ENCODE measurements around the gene PCLO. TPM values are rescaled to one million over a fixed set of nuclear protein-coding genes. Genes with fewer than 3 reads are reported as not detected.

PCLO gene
- total RNA-seq, 1 experiment from 2014 or later: 3.1 TPM

DNA sequence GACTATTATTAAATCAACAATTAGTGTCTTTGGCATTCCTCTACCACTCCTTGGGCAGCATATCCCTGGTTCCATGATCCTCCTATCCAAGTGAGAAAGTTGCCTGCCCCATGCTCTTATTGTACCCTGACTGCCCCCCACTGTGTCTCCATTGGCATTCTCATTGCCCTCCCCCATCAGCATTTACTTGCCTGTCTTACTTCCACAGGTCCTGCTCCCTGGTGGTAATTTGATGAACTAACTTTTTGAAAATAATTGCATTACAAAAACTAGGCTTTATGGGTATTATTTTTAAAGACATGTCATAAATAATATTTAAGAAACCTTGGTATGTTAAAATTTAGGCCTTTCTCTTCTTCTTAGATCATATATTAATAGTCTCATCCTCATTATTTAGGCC is 346.4 kb downstream of the PCLO start:
- Histone ChIP-seq H3K79me2 (ENCODE audit: insufficient read depth, low read length) (no peaks in the 10 kb centered on the region), H3K9me3 (ENCODE audit: control insufficient read depth, low read depth, low read length) (no peaks in the 10 kb centered on the region), H2BK120ac (ENCODE audit: low read depth, low read length, poor library complexity, severe bottlenecking) (no peak overlapping the region), H4K8ac (replicated peaks; ENCODE audit: insufficient read length, low read depth, low read length) (no peak overlapping the region), H3K14ac (ENCODE audit: insufficient read depth, low read length) (no peak overlapping the region), H2BK20ac (ENCODE audit: low read depth, low read length, poor library complexity, severe bottlenecking) (no peak overlapping the region), H2BK15ac (ENCODE audit: low read depth, low read length) (no peak overlapping the region), H3K56ac (ENCODE audit: insufficient read length, low read depth, low read length) (no peak overlapping the region), H2BK5ac (ENCODE audit: insufficient read length, low read length) (no peak overlapping the region), H3K4me1 (ENCODE audit: insufficient read depth, low read length) (peaks cover 7% of the 10 kb centered on the region; the same call in 1 of the 2 replicates), H4K91ac (ENCODE audit: insufficient read length, low read depth, low read length) (no peak overlapping the region), H3K4ac (ENCODE audit: low read depth, low read length) (no peak overlapping the region), H3K23me2 (ENCODE audit: insufficient read length, low read depth, low read length, poor library complexity, severe bottlenecking) (no peaks in the 10 kb centered on the region), H3K4me2 (ENCODE audit: insufficient read depth, insufficient read length, low read length) (no peak overlapping the region), H3T11ph (ENCODE audit: low read length) (no peak overlapping the region), H3K79me1 (ENCODE audit: insufficient read depth, low read depth, low read length, poor library complexity, severe bottlenecking) (no peaks in the 10 kb centered on the region), H3K23ac (ENCODE audit: insufficient read length, low read depth, low read length) (no peak overlapping the region), H2BK12ac (ENCODE audit: insufficient read length, low read depth, low read length) (no peak overlapping the region), H2AK5ac (ENCODE audit: insufficient read length, low read length) (no peak overlapping the region), H3K18ac (ENCODE audit: insufficient read length, low read depth, low read length) (no peak overlapping the region), H2AFZ (ENCODE audit: low read length) (no peak overlapping the region), H3K27ac (ENCODE audit: insufficient read length, low read depth, low read length) (no peak overlapping the region), H3K27me3 (ENCODE audit: insufficient read depth, low read length) (no peaks in the 10 kb centered on the region), H3K9ac (ENCODE audit: extremely low read depth, insufficient read length, low read length) (no peak overlapping the region), H4K20me1 (ENCODE audit: control insufficient read depth, insufficient read depth, insufficient read length) (no peaks in the 10 kb centered on the region), H4K5ac (ENCODE audit: insufficient read length, low read depth, low read length) (no peak overlapping the region)
- Mint-ChIP-seq H3K9me3 (no peaks in the 10 kb centered on the region), H3K27me3 (ENCODE audit: low read depth) (no peaks in the 10 kb centered on the region), H3K4me3 (no peak overlapping the region), H3K4me1 (peaks cover 39 to 47% of the 10 kb centered on the region in 2 experiments), H3K27ac (0 out of 7 replicates have a peak overlapping the region, but pooled peaks of 1 of the 3 experiments have one; percentile 13), H3K36me3 (ENCODE audit: insufficient read depth in 1 of 3, low read depth in 3 of 3) (peaks cover 0 to 7% (median 5%) of the 10 kb centered on the region in 3 experiments; a peak in 4 of 7 replicates)
- no peak for DNase-seq
- TF ChIP-seq CTCF (conservative IDR thresholded peaks at IDR 0.05): peak; percentile 56
